ENCODE measurements around the gene ADAM22. TPM values are rescaled to one million over a fixed set of nuclear protein-coding genes. Genes with fewer than 3 reads are reported as not detected.

Gene ADAM22
- polyA plus RNA-seq, 4 donors, result 10.6 to 15.4 (median 14.0) TPM

- no peak for DNase-seq (ENCODE audit: low read depth in 4 of 4, low spot score in 3 of 4)
These were observed 170.7 kb downstream of the ADAM22 start for GRCh38 chr7:88104732-88105131.

GRCh38 chr7:88105231-88105630 is 171.2 kb downstream of the ADAM22 start:
- no peak for DNase-seq (ENCODE audit: low read depth in 4 of 4, low spot score in 3 of 4)

- no peak for DNase-seq (ENCODE audit: low read depth in 4 of 4, low spot score in 3 of 4)
These were observed 172.4 kb downstream of the ADAM22 start for GRCh38 chr7:88106434-88106833.

GRCh38 chr7:88109612-88110011 is 175.6 kb downstream of the ADAM22 start:
- DNase-seq (ENCODE audit: low read depth in 4 of 4, low spot score in 3 of 4), result no peak

GRCh38 chr7:88111140-88111743 is 177.2 kb downstream of the ADAM22 start:
- DNase-seq (ENCODE audit: low read depth in 4 of 4, low spot score in 3 of 4), result no peak

- DNase-seq (ENCODE audit: low read depth in 4 of 4, low spot score in 3 of 4), result peak in 1 of 4 donors; percentile 47
These were observed 178.0 kb downstream of the ADAM22 start for GRCh38 chr7:88111954-88112471.

- DNase-seq (ENCODE audit: low read depth in 4 of 4, low spot score in 3 of 4), result no peak
These were observed 181.3 kb downstream of the ADAM22 start for GRCh38 chr7:88115258-88115796.

- no peak for DNase-seq (ENCODE audit: low read depth in 4 of 4, low spot score in 3 of 4)
These were observed 181.8 kb downstream of the ADAM22 start for GRCh38 chr7:88115816-88116215.

- no peak for DNase-seq (ENCODE audit: low read depth in 4 of 4, low spot score in 3 of 4)
These were observed 182.3 kb downstream of the ADAM22 start for GRCh38 chr7:88116235-88116795.

GRCh38 chr7:88117325-88117724 is 183.3 kb downstream of the ADAM22 start:
- no peak for DNase-seq (ENCODE audit: low read depth in 4 of 4, low spot score in 3 of 4)

- no peak for DNase-seq (ENCODE audit: low read depth in 4 of 4, low spot score in 3 of 4)
These were observed 187.3 kb downstream of the ADAM22 start for GRCh38 chr7:88121335-88121734.

- no peak for DNase-seq (ENCODE audit: low read depth in 4 of 4, low spot score in 3 of 4)
These were observed 193.7 kb downstream of the ADAM22 start for GRCh38 chr7:88127637-88128290.

- no peak for DNase-seq (ENCODE audit: low read depth in 4 of 4, low spot score in 3 of 4)
These were observed 198.7 kb downstream of the ADAM22 start for GRCh38 chr7:88132725-88133124.

- DNase-seq (ENCODE audit: low read depth in 4 of 4, low spot score in 3 of 4), result peak; percentile 10 to 67 (median 46)
These were observed 206.9 kb downstream of the ADAM22 start for GRCh38 chr7:88140947-88141346.

GRCh38 chr7:88141479-88141878 is 207.4 kb downstream of the ADAM22 start:
- no peak for DNase-seq (ENCODE audit: low read depth in 4 of 4, low spot score in 3 of 4)

GRCh38 chr7:88141953-88142352 is 207.9 kb downstream of the ADAM22 start:
- DNase-seq (ENCODE audit: low read depth in 4 of 4, low spot score in 3 of 4), result no peak

GRCh38 chr7:88146616-88147015 is 212.6 kb downstream of the ADAM22 start:
- DNase-seq (ENCODE audit: low read depth in 4 of 4, low spot score in 3 of 4), result no peak

GRCh38 chr7:88147341-88147740 is 213.3 kb downstream of the ADAM22 start:
- no peak for DNase-seq (ENCODE audit: low read depth in 4 of 4, low spot score in 3 of 4)

GRCh38 chr7:88147949-88148348 is 213.9 kb downstream of the ADAM22 start:
- no peak for DNase-seq (ENCODE audit: low read depth in 4 of 4, low spot score in 3 of 4)

GRCh38 chr7:88150033-88150432 is 216.0 kb downstream of the ADAM22 start:
- no peak for DNase-seq (ENCODE audit: low read depth in 4 of 4, low spot score in 3 of 4)

- no peak for DNase-seq (ENCODE audit: low read depth in 4 of 4, low spot score in 3 of 4)
These were observed 217.2 kb downstream of the ADAM22 start for GRCh38 chr7:88151119-88151790.

Data from right renal pelvis (tissue), 4 donors.